ENCODE data around the gene BOD1L1.

The BOD1L1 gene

GRCh38 chr4:13548059-13548983, 79.2 kb downstream of the BOD1L1 start:
- FAIRE-seq (peak; percentile 16), DNase-seq (ENCODE audit: insufficient read length, low spot score) (no peak)
- TF ChIP-seq CTCF (IDR thresholded peaks at IDR 0.05; ENCODE audit: insufficient read depth, missing control alignments), result no peak

- TF ChIP-seq CTCF (IDR thresholded peaks at IDR 0.05; ENCODE audit: insufficient read depth, missing control alignments), result no peak
- no peak for DNase-seq (ENCODE audit: insufficient read length, low spot score)
These were observed 80.0 kb downstream of the BOD1L1 start for GRCh38 chr4:13547485-13548041.

GRCh38 chr4:13546941-13547484, 80.5 kb downstream of the BOD1L1 start:
- no peak for FAIRE-seq
- TF ChIP-seq CTCF (IDR thresholded peaks at IDR 0.05; ENCODE audit: insufficient read depth, missing control alignments), result no peak
- no peak for DNase-seq (ENCODE audit: insufficient read length, low spot score)

More at GRCh38 chr4:13547485-13548041, 80.0 kb downstream of the BOD1L1 start:
- no peak for FAIRE-seq

GRCh38 chr4:13546142-13546940, 81.2 kb downstream of the BOD1L1 start:
- no peak for FAIRE-seq
- no peak for DNase-seq (ENCODE audit: insufficient read length, low spot score)
- no peak for TF ChIP-seq CTCF (IDR thresholded peaks at IDR 0.05; ENCODE audit: insufficient read depth, missing control alignments)

- no peak for TF ChIP-seq CTCF (IDR thresholded peaks at IDR 0.05; ENCODE audit: insufficient read depth, missing control alignments)
- DNase-seq (ENCODE audit: insufficient read length, low spot score) (no peak), FAIRE-seq (no peak)
These were observed 82.1 kb downstream of the BOD1L1 start for GRCh38 chr4:13545394-13545808.

- FAIRE-seq (no peak), DNase-seq (ENCODE audit: insufficient read length, low spot score) (peak; percentile 72)
- no peak for TF ChIP-seq CTCF (IDR thresholded peaks at IDR 0.05; ENCODE audit: insufficient read depth, missing control alignments)
These were observed 82.7 kb downstream of the BOD1L1 start for GRCh38 chr4:13544606-13545393.

Measured in D721Med (cell line).